ENCODE results near the gene QKI. TPM values are rescaled to one million over a fixed set of nuclear protein-coding genes. Genes with fewer than 3 reads are reported as not detected.

Gene QKI
- total RNA-seq, 1 donor from 2014 or later = 290 TPM

DNA sequence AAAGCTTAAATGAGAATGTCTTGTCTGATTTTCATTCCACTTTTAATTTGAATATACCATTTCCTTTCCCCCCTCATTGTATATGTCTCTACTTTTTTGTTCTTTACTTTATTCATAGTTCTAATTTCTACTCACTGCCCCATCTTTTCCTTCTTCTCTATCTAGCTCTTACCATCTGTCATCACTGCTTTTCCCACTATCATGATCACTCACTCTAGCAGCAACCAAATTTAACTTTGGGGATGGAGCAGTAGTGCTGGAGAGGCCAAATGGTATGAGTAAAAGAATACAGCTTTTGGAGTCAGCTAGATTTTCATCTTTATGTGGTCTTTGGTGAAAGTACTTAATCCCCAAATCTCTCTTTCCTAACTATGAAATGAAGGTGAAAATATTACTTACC, 25.5 kb downstream of the QKI start:
- Mint-ChIP-seq H3K4me1 (ENCODE audit: unreplicated experiment) (peaks cover 59% of the 10 kb centered on the region), H3K27ac (ENCODE audit: unreplicated experiment) (peak overlapping the region; percentile 11), H3K4me3 (ENCODE audit: unreplicated experiment) (no peak overlapping the region), H3K27me3 (ENCODE audit: unreplicated experiment) (no peaks in the 10 kb centered on the region), H3K9me3 (ENCODE audit: unreplicated experiment) (no peaks in the 10 kb centered on the region), H3K36me3 (ENCODE audit: unreplicated experiment) (peaks cover 5% of the 10 kb centered on the region)
- no peak for DNase-seq (ENCODE audit: extremely low spot score, unreplicated experiment)
- TF ChIP-seq, protein P1, sequence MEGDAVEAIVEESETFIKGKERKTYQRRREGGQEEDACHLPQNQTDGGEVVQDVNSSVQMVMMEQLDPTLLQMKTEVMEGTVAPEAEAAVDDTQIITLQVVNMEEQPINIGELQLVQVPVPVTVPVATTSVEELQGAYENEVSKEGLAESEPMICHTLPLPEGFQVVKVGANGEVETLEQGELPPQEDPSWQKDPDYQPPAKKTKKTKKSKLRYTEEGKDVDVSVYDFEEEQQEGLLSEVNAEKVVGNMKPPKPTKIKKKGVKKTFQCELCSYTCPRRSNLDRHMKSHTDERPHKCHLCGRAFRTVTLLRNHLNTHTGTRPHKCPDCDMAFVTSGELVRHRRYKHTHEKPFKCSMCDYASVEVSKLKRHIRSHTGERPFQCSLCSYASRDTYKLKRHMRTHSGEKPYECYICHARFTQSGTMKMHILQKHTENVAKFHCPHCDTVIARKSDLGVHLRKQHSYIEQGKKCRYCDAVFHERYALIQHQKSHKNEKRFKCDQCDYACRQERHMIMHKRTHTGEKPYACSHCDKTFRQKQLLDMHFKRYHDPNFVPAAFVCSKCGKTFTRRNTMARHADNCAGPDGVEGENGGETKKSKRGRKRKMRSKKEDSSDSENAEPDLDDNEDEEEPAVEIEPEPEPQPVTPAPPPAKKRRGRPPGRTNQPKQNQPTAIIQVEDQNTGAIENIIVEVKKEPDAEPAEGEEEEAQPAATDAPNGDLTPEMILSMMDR (IDR thresholded peaks at IDR 0.05) = no peak

DNA sequence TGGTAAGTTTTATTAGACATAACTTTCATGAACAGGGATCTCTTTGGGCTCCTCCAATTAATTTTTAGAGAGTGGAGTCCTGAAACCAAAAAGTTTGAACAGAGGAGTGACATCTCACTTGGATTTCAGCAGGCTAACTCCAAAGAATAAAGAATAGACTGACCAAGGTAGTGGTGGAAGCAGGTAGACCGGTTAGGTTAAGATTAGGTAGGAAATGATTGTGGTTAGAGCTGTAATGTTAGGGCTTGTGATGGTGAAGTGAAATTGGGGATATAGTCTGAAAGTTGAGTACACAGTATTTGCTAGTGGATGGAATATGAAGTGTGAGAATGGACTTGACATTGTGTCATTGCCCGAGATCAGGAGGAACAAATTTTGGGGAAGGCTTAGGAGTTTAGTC, 27.8 kb downstream of the QKI start:
- H3K4me3 Mint-ChIP-seq (ENCODE audit: unreplicated experiment) = no peak overlapping the region
- H3K36me3 Mint-ChIP-seq (ENCODE audit: unreplicated experiment) = peaks cover 7% of the 10 kb centered on the region
- H3K4me1 Mint-ChIP-seq (ENCODE audit: unreplicated experiment) = peaks cover 59% of the 10 kb centered on the region
- peak overlapping the region; percentile 9 for H3K27ac Mint-ChIP-seq (ENCODE audit: unreplicated experiment)
- TF ChIP-seq, protein P1 (IDR thresholded peaks at IDR 0.05) = no peak
- H3K27me3 Mint-ChIP-seq (ENCODE audit: unreplicated experiment) = no peaks in the 10 kb centered on the region
- DNase-seq (ENCODE audit: extremely low spot score, unreplicated experiment) = no peak
- no peaks in the 10 kb centered on the region for H3K9me3 Mint-ChIP-seq (ENCODE audit: unreplicated experiment)

DNA sequence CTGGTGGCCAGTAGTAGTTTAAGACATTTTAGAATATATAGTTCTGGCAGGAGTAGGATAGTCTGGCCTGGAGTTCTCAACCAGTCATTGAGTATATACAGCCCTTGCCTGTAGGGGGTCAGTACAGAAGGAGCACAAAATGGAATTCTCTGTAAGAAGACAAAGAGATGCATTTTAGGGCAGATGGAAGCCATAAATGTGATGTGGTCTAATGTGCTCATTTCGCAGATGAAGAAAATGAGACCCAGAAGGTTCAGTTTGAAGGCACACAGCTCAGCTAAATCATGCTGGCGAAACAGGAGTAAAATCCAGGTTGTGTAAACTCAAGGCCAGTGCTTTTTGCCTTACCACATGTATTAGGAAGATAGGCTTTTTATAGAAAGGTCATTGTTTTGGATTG, 29.6 kb downstream of the QKI start:
- Mint-ChIP-seq H3K4me3 (ENCODE audit: unreplicated experiment) (no peak overlapping the region), H3K9me3 (ENCODE audit: unreplicated experiment) (no peaks in the 10 kb centered on the region), H3K4me1 (ENCODE audit: unreplicated experiment) (peaks cover 54% of the 10 kb centered on the region), H3K27me3 (ENCODE audit: unreplicated experiment) (no peaks in the 10 kb centered on the region), H3K27ac (ENCODE audit: unreplicated experiment) (peak overlapping the region; percentile 28), H3K36me3 (ENCODE audit: unreplicated experiment) (peaks cover 6% of the 10 kb centered on the region)
- TF ChIP-seq, protein P1 (IDR thresholded peaks at IDR 0.05) = no peak
- no peak for DNase-seq (ENCODE audit: extremely low spot score, unreplicated experiment)

DNA sequence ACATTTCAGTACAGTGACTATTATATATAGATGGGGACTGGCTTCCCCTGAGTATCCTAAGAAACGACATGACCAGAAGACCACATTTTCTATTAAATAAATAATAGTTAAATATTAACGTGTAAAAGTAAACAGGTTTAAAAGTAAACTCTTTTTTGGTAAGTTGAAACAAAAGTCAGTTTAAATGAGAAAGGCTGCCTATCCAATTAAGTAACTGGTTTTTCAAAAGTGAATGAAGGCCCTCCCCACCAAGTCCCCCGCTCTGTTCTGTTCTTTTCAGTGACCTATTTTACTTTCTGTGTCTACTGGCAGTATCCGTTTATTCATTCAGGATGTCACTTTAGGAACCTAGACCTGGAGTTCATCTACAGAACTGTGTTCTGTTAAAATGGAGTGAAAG, 32.0 kb downstream of the QKI start:
- H3K36me3 Mint-ChIP-seq (ENCODE audit: unreplicated experiment) = peaks cover 5% of the 10 kb centered on the region
- H3K27ac Mint-ChIP-seq (ENCODE audit: unreplicated experiment) = peak overlapping the region; percentile 16
- H3K9me3 Mint-ChIP-seq (ENCODE audit: unreplicated experiment) = peaks cover 7% of the 10 kb centered on the region
- no peak for DNase-seq (ENCODE audit: extremely low spot score, unreplicated experiment)
- TF ChIP-seq, protein P1 (IDR thresholded peaks at IDR 0.05) = no peak
- H3K27me3 Mint-ChIP-seq (ENCODE audit: unreplicated experiment) = no peaks in the 10 kb centered on the region
- H3K4me3 Mint-ChIP-seq (ENCODE audit: unreplicated experiment) = no peak overlapping the region
- H3K4me1 Mint-ChIP-seq (ENCODE audit: unreplicated experiment) = peaks cover 60% of the 10 kb centered on the region

DNA sequence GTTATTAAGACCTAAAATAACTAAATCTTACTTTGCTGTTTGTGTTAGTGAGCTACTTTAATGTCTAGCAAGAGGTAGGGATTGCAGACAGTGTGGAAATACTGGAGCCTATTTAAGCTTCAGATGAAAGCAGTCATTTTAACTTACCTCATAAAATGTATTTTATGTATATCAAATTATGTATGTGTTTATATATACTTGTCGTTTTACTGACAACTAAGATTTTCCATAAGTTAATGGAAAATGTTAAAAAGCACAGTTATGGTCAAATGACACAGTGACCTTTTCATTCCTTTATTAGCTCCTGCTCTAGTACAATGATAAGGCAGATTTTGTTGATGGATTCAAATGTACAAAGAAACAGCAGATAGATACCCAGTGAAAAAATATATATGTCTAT, 34.6 kb downstream of the QKI start:
- no peak for DNase-seq (ENCODE audit: extremely low spot score, unreplicated experiment)
- Mint-ChIP-seq H3K36me3 (ENCODE audit: unreplicated experiment) (peaks cover 5% of the 10 kb centered on the region), H3K9me3 (ENCODE audit: unreplicated experiment) (peaks cover 7% of the 10 kb centered on the region)

More for the DNA sequence above, 34.6 kb downstream of the QKI start:
- no peak overlapping the region for H3K4me3 Mint-ChIP-seq (ENCODE audit: unreplicated experiment)
- peak overlapping the region; percentile 23 for H3K27ac Mint-ChIP-seq (ENCODE audit: unreplicated experiment)
- H3K4me1 Mint-ChIP-seq (ENCODE audit: unreplicated experiment) = peaks cover 56% of the 10 kb centered on the region
- TF ChIP-seq, protein P1 (IDR thresholded peaks at IDR 0.05) = no peak
- H3K27me3 Mint-ChIP-seq (ENCODE audit: unreplicated experiment) = no peaks in the 10 kb centered on the region

All from osteocyte (in vitro differentiated cells).